ENCODE data around the gene HECTD4. TPM values are rescaled to one million over a fixed set of nuclear protein-coding genes. Genes with fewer than 3 reads are reported as not detected.

The HECTD4 gene
- total RNA-seq, 1 donor from 2014 or later = 47.9 TPM

DNA sequence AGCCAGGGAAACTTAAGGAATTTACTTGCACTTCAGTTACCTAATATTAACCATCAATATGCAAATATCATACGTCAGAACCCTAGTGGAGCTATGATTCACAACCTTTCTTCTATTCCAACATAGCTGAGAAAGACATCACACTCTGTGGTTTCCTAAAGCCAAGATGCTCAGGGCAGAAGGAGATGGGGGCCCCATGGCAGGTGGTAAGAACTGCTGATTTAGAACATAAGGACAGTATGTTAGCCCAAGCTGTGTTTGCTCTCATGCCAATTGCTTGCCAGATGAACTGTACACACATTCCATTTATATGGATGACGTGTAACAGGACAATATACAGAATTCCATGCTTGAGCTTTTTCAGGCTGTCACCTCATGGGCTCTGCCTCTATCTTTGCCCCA is 34.6 kb downstream of the HECTD4 start:
- H3K27ac Mint-ChIP-seq (ENCODE audit: unreplicated experiment) = no peak overlapping the region
- no peak for DNase-seq (ENCODE audit: low spot score)
- H3K9me3 Mint-ChIP-seq (ENCODE audit: unreplicated experiment) = no peaks in the 10 kb centered on the region
- no peaks in the 10 kb centered on the region for H3K27me3 Mint-ChIP-seq (ENCODE audit: unreplicated experiment)
- no peaks in the 10 kb centered on the region for H3K4me1 Mint-ChIP-seq (ENCODE audit: unreplicated experiment)
- TF ChIP-seq, protein P1, sequence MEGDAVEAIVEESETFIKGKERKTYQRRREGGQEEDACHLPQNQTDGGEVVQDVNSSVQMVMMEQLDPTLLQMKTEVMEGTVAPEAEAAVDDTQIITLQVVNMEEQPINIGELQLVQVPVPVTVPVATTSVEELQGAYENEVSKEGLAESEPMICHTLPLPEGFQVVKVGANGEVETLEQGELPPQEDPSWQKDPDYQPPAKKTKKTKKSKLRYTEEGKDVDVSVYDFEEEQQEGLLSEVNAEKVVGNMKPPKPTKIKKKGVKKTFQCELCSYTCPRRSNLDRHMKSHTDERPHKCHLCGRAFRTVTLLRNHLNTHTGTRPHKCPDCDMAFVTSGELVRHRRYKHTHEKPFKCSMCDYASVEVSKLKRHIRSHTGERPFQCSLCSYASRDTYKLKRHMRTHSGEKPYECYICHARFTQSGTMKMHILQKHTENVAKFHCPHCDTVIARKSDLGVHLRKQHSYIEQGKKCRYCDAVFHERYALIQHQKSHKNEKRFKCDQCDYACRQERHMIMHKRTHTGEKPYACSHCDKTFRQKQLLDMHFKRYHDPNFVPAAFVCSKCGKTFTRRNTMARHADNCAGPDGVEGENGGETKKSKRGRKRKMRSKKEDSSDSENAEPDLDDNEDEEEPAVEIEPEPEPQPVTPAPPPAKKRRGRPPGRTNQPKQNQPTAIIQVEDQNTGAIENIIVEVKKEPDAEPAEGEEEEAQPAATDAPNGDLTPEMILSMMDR (IDR thresholded peaks at IDR 0.05; ENCODE audit: unreplicated experiment) = no peak
- H3K36me3 Mint-ChIP-seq (ENCODE audit: low read depth, unreplicated experiment) = no peaks in the 10 kb centered on the region
- H3K4me3 Mint-ChIP-seq (ENCODE audit: unreplicated experiment) = no peak overlapping the region

DNA sequence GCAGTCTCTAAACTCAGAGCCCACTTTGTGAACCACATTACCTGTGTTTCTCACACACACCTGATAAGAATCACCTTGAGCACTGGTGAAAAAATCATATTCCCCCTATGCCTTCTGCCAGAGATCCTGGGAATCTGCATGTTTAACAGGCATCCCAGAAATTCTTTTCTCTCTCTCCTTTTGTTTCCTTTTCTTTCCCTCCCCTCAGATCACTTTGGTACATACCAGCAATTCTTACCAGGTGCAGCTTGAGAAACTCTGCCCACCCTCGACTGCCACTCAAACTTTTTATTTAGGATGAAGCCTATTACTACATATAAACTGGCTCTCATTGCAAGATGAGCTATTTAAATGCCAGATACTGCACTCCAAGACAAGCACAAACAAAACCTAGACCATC is 36.0 kb downstream of the HECTD4 start:
- TF ChIP-seq, protein P1 (IDR thresholded peaks at IDR 0.05; ENCODE audit: unreplicated experiment) = no peak
- no peak for DNase-seq (ENCODE audit: low spot score)
- Mint-ChIP-seq H3K27ac (ENCODE audit: unreplicated experiment) (no peak overlapping the region), H3K9me3 (ENCODE audit: unreplicated experiment) (no peaks in the 10 kb centered on the region), H3K4me3 (ENCODE audit: unreplicated experiment) (no peak overlapping the region), H3K4me1 (ENCODE audit: unreplicated experiment) (no peaks in the 10 kb centered on the region), H3K27me3 (ENCODE audit: unreplicated experiment) (no peaks in the 10 kb centered on the region), H3K36me3 (ENCODE audit: low read depth, unreplicated experiment) (no peaks in the 10 kb centered on the region)

GRCh38 chr12:112344220-112344619 is 38.0 kb downstream of the HECTD4 start:
- TF ChIP-seq, protein P1 (IDR thresholded peaks at IDR 0.05; ENCODE audit: unreplicated experiment) = no peak
- Mint-ChIP-seq H3K4me1 (ENCODE audit: unreplicated experiment) (no peaks in the 10 kb centered on the region), H3K27ac (ENCODE audit: unreplicated experiment) (no peak overlapping the region), H3K9me3 (ENCODE audit: unreplicated experiment) (no peaks in the 10 kb centered on the region), H3K36me3 (ENCODE audit: low read depth, unreplicated experiment) (no peaks in the 10 kb centered on the region), H3K27me3 (ENCODE audit: unreplicated experiment) (no peaks in the 10 kb centered on the region), H3K4me3 (ENCODE audit: unreplicated experiment) (no peak overlapping the region)
- no peak for DNase-seq (ENCODE audit: low spot score)

- Mint-ChIP-seq H3K36me3 (ENCODE audit: low read depth, unreplicated experiment) (no peaks in the 10 kb centered on the region), H3K4me1 (ENCODE audit: unreplicated experiment) (no peaks in the 10 kb centered on the region), H3K4me3 (ENCODE audit: unreplicated experiment) (no peak overlapping the region), H3K9me3 (ENCODE audit: unreplicated experiment) (no peaks in the 10 kb centered on the region), H3K27me3 (ENCODE audit: unreplicated experiment) (no peaks in the 10 kb centered on the region), H3K27ac (ENCODE audit: unreplicated experiment) (no peak overlapping the region)
- TF ChIP-seq, protein P1 (IDR thresholded peaks at IDR 0.05; ENCODE audit: unreplicated experiment) = no peak
- DNase-seq (ENCODE audit: low spot score) = no peak
Observed at GRCh38 chr12:112342587-112342986, 39.6 kb downstream of the HECTD4 start.

GRCh38 chr12:112341046-112341825 is 41.0 kb downstream of the HECTD4 start:
- Mint-ChIP-seq H3K36me3 (ENCODE audit: low read depth, unreplicated experiment) (no peaks in the 10 kb centered on the region), H3K4me3 (ENCODE audit: unreplicated experiment) (no peak overlapping the region), H3K27me3 (ENCODE audit: unreplicated experiment) (no peaks in the 10 kb centered on the region), H3K27ac (ENCODE audit: unreplicated experiment) (no peak overlapping the region), H3K4me1 (ENCODE audit: unreplicated experiment) (no peaks in the 10 kb centered on the region), H3K9me3 (ENCODE audit: unreplicated experiment) (no peaks in the 10 kb centered on the region)
- TF ChIP-seq, protein P1 (IDR thresholded peaks at IDR 0.05; ENCODE audit: unreplicated experiment) = no peak
- DNase-seq (ENCODE audit: low spot score) = no peak
